HL-60 (cell line): ENCODE results near the gene TIGD4.

Source experiments
- GABPA ChIP-seq: IDR thresholded peaks from 2 replicates; pipeline ENCODE4 v1.6.1; 2012; ENCODE audit warnings: low read depth
- POLR2AphosphoS5 ChIP-seq: IDR thresholded peaks from 2 replicates; pipeline ENCODE4 v1.6.1; 2012; ENCODE audit warnings: low read depth
- SPI1 ChIP-seq: IDR thresholded peaks from 2 replicates; pipeline ENCODE4 v1.6.1; 2012; ENCODE audit warnings: low read depth, mild to moderate bottlenecking, borderline replicate concordance
- TF ChIP-seq, protein P1 (sequence below): IDR thresholded peaks from one replicate; pipeline ENCODE4 v1.5.1; 2011; ENCODE audit warnings: low read length, control low read depth, inconsistent platforms; ENCODE audit not compliant: insufficient read depth
- TF ChIP-seq, protein P2 (sequence below): IDR thresholded peaks from 2 replicates; pipeline ENCODE4 v1.6.1; 2012; ENCODE audit warnings: low read depth; ENCODE audit not compliant: insufficient replicate concordance

DNA sequence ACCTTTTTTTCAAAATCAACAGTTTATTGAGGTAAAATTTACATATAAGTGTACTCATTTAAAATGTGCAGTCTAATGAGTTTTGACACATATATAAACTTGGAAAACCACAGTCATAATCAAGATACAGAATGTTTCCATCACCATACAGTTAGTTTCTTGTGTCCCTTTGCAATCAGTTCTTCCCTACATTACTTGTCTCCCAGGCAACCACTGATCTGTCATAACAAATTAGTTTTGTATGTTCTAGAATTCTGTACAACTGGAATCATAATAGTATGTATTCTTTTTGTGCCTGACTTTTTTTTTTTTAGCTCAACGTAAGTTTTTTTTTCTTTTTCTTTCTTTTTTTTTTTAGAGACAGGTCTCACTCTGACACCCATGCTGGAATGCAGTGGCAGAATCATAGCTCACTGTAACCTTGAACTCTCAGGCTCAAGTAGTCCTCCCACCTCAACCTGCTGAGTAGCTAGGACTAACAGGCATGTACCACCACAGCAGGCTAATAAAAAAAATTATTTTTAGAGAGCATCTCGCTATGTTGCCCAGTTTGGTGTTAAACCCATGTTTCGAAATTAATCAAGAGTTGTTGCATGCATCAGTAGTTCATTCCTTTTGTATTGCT is 27.1 kb upstream of the TIGD4 start:
- TF ChIP-seq, protein P1, sequence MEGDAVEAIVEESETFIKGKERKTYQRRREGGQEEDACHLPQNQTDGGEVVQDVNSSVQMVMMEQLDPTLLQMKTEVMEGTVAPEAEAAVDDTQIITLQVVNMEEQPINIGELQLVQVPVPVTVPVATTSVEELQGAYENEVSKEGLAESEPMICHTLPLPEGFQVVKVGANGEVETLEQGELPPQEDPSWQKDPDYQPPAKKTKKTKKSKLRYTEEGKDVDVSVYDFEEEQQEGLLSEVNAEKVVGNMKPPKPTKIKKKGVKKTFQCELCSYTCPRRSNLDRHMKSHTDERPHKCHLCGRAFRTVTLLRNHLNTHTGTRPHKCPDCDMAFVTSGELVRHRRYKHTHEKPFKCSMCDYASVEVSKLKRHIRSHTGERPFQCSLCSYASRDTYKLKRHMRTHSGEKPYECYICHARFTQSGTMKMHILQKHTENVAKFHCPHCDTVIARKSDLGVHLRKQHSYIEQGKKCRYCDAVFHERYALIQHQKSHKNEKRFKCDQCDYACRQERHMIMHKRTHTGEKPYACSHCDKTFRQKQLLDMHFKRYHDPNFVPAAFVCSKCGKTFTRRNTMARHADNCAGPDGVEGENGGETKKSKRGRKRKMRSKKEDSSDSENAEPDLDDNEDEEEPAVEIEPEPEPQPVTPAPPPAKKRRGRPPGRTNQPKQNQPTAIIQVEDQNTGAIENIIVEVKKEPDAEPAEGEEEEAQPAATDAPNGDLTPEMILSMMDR, result no peak
- TF ChIP-seq GABPA (no peak), POLR2AphosphoS5 (no peak), SPI1 (no peak)
- TF ChIP-seq, protein P2, sequence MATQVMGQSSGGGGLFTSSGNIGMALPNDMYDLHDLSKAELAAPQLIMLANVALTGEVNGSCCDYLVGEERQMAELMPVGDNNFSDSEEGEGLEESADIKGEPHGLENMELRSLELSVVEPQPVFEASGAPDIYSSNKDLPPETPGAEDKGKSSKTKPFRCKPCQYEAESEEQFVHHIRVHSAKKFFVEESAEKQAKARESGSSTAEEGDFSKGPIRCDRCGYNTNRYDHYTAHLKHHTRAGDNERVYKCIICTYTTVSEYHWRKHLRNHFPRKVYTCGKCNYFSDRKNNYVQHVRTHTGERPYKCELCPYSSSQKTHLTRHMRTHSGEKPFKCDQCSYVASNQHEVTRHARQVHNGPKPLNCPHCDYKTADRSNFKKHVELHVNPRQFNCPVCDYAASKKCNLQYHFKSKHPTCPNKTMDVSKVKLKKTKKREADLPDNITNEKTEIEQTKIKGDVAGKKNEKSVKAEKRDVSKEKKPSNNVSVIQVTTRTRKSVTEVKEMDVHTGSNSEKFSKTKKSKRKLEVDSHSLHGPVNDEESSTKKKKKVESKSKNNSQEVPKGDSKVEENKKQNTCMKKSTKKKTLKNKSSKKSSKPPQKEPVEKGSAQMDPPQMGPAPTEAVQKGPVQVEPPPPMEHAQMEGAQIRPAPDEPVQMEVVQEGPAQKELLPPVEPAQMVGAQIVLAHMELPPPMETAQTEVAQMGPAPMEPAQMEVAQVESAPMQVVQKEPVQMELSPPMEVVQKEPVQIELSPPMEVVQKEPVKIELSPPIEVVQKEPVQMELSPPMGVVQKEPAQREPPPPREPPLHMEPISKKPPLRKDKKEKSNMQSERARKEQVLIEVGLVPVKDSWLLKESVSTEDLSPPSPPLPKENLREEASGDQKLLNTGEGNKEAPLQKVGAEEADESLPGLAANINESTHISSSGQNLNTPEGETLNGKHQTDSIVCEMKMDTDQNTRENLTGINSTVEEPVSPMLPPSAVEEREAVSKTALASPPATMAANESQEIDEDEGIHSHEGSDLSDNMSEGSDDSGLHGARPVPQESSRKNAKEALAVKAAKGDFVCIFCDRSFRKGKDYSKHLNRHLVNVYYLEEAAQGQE, result no peak
